NCI-H2081 treated with DMSO at 0.1 percent for 48 hours (cell line): ENCODE data around the gene C17orf107.
A peak's percentile ranks its signal among the peaks of the same experiment; 100 is the strongest.
"Not testable (repeated sequence)": the region's sequence is repeated elsewhere in the genome, so short reads cannot be mapped to it uniquely, and the experiment has no call there.

Source experiments
- DNase-seq: peaks from one replicate; lab custom pipeline; 2025; lab: John Stamatoyannopoulos, UW

C17orf107 gene

DNA sequence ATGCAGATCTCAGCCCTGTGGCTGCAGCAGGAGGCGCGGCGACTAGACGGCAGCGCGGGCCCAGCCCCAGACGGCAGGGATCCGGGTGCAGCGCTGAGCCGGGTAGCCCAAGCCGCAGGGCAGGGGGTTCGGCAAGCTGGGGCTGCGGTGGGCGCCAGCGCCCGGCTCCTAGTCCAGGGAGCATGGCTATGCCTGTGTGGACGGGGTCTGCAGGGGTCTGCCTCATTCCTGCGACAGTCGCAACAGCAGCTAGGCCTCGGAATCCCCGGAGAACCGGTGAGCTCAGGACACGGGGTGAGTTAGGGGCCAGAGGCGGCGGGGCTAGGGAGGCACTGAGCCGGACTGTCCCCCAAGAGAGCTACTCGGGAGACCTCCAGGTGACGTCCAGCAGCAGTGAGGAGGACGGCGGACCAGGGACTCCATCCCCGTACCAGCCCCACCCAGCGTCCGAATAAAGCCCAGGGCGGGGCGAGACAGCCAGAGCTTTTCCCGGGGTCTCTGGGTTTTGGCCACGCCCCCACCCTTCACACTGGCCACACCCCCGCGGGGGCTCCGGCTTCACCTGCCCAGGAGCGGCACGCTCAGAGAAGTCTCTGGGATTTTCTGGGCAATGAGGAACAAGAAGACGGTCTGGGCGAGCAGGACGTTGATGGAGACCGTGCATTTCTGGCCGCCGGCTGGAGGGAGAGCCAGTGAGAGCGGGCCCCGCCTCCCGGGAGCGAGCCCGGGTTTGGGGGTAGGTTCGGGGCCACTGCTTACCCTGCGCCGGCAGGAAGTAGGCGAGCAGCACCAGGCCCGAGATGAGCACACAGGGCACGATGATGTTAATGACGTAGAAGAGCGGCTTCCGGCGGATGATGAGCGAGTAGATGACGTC is 1.1 kb downstream of the C17orf107 start:
- DNase-seq = no peak

DNA sequence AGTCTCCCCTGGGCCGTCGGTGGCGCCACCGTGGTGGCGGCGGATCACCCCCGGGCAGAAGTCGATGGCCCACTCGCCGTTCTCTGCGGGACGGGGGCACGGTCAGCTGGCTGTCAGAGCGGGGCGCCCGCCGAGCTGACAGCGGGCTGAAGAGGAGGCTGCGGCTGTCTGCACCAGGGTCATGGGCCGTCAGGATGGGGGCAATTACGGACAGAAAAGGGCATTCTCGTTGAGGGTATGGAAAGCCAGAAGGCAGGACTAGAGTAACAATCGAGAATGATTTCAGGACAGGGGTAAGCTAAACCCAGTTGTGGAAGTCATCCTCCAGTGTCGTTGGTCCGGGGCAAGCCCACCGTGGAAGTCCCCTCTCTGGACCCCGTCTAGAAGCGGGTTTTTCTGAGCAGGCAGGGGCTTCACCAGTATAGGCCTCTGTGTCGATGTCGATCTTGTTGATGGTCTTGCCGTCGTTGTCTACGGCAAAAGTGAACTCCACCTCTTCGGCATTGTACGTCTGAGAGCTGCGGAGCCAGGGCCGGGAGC is 1.8 kb downstream of the C17orf107 start:
- DNase-seq = no peak

DNA sequence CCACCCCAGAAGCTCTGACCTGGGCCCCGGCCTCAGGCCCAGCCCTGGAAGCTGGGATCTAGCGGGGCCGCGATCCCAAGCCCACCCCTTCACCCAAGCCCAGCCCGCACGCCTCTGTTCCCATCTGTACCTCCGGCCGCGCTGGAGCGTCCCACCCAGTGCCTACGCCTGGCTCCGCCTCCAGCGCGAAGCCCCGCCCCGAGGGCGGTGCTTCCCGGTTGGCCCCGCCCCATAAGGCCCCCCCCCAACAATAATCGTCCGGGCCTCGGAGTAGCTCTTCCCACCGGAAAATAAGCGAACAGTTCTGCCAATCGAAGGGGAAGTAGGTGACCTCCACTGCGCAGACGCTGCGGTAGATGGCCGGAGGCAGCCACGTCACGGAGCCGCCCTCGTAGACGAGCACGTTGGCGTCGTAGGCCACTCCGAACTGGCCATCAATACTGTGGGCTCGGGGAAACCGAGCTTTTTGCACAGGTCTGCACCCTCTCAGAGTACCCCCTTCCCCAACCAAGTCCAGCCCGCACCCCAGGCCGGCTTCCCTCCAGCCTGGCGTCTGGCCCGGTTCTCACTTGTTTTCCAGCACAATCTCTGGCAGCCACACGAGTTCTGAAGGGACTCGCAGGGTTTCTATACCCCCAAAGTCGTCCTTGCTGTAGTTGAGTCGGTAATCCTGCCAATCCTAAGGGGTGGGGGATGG is 2.5 kb downstream of the C17orf107 start:
- DNase-seq = no peak

DNA sequence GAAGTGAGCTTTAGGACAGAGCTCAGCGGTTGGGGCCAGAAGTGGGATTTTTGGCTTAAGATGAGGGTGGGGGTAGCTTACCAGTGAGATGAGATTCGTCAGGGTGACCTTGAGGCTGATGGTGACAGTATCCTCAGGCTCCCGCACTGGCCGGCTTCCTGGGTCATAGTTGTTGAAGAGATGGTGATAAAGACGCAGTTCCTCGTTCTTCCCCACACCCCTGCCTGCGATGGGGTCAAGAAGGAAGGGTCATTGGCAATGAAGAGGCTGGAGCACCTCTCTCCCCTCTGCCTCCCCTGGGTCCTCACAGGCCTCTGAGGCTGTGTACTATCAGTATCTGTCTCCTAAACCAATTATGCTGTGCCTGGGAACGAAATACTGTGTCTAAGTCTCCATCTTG is 3.2 kb downstream of the C17orf107 start:
- no peak for DNase-seq

DNA sequence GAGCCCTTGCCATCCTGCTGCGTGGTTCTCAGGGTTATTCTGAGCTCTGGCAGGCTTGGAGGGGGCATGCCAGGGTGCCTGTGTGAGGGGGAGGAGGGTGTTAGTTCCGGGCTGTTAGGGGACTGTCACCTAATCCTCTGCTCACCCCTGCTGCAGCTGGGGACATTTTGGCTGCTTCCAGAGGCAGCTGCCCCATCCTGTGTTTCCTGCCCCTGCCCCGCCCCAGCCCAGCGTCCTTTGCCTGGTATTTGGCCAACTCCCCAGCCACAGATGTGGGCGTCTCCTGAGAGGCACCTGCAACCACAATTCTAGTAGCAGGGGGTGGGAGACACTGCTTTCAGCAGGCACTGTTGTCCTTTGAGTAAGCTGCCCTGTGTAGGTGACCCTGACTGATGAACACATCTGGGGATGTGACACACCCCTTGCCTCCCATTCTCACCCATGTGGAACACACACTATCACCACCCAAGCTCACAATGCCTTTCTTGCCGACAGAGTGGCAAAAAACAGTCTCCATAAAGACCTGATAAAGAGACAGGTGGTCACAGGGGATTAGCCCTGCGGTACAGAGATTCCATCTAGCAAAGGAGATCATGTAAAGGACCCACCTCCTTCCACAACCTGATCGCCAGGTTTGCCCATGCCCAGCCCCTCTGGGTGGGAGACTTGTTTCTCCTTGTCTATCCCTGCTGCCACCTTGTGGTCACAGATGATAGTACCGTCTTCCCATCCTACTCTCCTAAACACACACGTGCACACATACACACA is 3.9 kb downstream of the C17orf107 start, which contains the start of gene CHRNE:
Gene CHRNE, minus strand, starts transcription at position 48 of the 768 bp plus-strand sequence. Its CDS starts 35 bp downstream, at position 13.
- peak; percentile 10 for DNase-seq

DNA sequence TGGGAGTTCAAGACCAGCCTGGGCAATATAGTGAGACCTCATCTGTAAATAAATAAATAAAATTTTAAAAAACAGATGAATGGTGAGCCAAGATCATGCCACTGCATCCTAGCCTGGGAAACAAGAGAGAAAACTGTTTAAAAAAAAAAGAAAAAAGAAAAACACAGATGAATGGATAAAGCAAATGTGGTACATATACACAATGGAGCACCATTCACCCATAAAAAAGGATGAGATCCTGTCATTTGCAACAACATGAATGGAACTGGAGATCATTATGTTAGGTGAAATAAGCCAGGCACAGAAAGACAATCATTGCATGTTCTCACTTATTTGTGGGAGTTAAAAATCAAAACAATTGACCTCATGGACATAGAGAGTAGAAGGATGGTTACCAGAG is 7.3 kb downstream of the C17orf107 start:
- DNase-seq = not testable (repeated sequence)

DNA sequence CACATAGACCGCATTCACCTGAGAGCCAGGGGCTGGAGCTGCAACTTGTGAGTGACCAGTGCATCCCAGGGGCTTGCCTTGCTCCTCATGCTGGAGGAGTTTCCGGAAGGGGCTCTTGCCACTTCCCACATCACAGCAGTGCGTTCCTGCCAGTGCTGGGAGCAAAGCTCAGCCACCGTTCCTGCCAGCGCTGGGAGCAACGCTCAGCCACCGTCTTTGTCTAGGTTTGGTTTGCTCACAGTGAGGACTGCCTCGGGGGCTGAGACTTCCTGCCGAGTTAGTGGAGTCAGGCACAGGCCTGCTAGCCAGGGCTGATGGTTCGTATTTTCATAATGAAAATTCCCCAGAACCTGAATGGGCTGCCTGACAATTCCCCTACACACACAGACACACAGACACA is 9.0 kb downstream of the C17orf107 start:
- no peak for DNase-seq

DNA sequence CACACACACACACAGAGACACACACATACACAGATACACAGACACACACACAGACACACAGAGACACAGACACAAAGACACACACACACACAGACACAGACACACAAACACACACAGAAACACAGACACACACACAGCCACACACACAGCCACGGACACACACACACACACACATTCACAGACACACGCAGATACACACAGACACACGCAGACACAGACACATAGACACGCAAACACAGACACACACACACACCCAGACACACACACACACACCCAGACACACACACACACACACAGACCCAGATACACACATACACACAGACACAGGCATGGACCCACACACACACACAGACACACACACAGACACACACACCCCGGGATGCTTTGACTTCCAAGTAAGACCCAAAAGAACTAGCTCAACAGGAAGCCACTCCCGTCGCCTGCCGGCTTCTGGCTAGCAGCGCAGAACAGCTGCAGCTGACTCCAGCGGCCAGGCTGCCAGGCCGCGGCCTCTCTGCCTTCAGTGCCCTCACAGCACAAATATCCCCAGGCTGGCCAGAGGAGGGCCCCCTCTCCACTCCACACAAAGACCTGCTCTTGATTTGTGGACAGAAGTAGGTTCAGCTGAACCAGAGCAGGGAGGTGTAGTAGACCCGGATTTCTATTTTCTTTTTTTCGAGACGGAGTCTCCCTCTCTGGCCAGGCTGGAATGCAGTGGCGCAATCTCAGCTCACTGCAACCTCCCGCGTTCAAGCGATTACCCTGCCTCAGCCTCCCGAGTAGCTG is 9.6 kb downstream of the C17orf107 start:
- DNase-seq = no peak

DNA sequence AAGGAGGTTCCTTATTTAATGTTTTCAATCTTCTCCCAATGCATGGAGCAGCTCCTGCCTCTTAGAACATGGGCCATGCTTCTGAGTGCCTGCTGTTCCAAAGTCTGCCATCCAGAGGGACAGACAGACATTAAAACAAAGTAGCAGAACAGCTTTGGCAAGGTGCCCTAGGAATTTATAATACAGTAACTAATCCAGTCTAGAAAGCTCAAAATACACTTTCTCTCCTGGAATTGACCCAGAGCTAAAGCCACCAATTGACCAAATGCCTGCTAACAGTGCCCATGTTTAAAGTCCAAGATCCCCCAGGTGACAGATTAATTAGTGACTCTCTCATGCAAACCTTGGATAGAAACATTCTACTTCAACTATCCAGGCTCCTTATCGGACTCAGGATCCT is 14.7 kb downstream of the C17orf107 start:
- no peak for DNase-seq

DNA sequence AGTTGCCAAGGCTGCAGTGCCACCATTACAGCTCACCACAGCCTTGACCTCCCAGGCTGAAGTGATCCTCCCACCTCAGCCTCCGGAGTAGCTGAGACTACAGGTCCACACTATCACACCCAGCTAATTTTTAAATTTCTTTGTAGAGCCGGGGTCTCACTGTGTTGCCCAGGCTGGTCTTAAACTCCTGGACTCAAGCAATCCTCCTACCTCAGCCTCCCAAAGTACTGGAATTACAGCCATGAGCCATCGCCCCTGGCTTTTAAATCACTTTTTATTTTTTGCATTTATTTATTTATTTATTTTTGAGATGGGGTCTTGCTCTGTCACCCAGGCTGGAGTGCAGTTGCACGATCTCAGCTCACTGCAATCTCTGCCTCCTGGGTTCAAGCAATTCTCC is 15.2 kb downstream of the C17orf107 start:
- not testable (repeated sequence) for DNase-seq

DNA sequence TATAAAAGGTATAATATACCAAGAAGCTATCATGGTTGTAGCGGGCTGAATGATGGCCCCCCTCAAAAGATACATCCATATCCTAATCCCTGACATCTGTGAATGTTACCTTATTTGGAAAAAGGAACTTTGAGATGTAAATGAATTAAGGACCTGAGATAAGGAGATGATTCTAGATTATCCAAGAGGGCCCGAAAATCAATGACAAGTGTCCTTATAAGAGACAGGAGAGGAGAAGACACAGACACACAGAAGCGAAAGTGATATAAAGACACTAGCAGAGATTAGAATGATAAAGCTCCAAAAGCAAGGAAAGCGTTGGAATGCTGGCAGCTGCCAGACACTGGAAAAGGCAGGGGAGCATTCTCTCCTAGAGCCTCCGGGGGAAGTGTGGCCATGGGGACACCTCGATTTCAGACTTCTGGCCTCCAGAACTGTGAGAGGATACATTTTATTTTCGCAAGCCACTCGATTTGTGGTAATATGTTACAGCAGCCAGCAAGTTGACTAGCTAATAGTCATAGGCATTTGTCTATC is 20.2 kb downstream of the C17orf107 start:
- DNase-seq = no peak

DNA sequence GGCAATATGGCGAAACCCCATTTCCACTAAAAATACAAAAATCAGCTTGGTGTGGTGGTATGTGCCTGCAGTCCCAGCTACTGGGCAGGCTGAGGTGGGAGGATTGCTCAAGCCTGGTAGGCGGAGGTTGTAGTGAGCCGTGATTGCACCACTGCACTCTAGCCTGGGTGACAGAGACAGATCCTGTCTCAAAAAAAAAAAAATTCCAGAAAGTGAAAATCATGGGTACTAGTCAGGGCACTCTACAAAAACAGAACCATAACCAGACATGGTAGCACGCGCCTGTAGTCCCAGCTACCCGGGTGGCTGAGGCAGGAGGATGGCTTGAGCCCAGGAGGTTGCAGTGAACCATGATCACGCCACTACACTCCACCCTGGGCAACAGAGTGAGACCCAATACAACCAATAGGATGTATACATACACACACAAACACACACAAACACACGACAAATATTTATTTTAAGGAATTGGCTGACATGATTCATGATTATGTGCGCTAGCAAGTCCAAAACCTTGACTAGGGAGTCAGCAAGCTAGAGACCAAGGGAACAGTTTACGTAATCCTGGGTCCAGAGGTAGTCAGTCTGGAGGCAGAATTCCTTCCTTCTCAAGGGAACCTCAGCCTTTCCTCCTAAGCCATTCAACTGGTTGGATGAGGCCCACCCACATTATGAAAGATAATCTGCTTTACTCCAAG is 21.2 kb downstream of the C17orf107 start:
- DNase-seq = no peak

DNA sequence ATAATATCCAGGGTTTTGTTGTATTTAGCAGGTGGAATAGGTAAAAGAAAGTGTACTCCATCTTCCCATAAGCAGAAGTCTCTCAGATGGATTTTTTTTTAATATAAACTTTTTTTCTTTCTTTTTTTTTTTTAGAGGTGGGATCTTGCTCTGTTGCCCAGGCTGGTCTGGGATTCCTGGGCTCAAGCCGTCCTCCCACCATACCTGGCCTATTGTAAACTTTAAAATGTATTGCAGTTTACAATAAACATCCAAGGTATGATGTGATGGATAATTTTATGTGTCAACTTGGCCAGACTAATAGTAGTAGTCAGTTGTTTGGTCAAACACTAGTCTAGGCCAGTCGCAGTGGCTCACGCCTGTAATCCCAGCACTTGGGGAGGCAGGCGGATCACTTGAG is 22.0 kb downstream of the C17orf107 start:
- no peak for DNase-seq

DNA sequence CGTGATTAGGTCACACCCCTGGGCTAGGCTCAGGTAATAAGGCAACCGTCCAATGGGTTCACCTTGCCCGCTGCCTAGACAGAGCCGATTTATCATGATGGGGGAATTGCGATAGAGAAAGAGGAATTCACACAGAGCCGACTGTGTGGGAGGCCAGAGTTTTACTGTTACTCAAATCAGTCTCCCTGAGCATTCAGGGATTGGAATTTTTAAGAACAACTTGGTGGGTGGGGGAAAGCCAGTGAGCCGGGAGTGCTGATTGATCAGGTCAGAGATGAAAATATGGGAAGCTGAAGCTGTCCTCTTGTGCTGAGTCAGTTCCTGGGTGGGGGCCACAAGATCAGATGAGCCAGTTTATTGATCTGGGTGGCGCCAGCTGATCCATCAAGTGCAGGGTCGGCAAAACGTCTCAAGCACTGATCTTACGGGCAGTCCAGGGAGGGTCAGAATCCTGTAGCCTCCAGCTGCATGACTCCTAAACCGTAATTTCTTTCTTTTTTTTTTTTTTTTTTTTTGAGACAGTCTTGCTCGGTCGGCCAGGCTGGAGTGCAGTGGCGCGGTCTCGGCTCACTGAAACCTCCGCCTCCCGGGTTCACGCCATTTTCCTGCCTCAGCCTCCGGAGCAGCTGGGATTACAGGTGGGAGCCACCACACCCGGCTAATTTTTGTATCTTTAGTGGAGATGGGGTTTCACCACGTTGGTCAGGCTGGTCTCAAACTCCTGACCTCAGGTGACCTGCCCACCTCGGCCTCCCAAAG is 27.4 kb downstream of the C17orf107 start:
- DNase-seq = not testable (repeated sequence)

DNA sequence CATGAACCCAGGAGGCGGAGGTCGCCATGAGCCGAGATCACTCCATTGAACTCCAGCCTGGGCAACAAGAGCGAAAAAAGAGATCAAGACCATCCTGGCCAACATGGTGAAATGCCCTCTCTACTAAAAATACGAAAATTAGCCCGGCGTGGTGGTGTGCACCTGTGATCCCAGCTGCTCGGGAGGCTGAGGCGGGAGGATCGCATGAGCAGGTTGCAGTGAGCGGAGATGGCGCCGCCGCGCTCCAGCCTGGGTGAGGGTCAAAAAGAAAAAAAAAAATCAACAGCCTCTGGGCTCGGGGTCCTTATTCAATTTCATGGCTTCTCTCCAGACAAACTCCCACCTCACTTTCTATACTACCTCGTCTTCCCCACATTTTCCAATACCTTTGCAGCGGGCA is 29.5 kb downstream of the C17orf107 start:
- no peak for DNase-seq

DNA sequence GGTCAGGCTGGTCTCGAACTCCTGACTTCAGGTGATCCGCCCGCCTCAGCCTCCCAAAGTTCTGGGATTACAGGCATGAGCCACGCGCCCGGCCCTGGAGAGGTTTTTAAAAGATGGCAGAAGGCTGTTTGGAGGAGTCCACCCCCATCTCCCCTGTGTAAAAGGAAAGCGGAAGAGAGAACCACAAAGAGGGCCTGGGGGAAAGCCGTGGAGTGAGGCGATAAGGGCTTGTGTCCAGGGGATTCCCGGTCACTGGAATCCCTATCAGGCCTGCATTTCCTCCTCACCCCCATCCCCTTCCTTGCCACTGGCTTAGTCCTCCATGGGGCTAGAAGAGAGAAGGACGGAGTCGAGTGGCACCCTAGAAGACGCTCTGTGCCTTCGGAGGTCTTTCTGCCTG is 32.6 kb downstream of the C17orf107 start, which contains the start of gene GP1BA:
Gene GP1BA, plus strand, starts transcription at position 315 of the 400 bp plus-strand sequence. CDS start 328 bp downstream, outside the sequence.
- DNase-seq = no peak

DNA sequence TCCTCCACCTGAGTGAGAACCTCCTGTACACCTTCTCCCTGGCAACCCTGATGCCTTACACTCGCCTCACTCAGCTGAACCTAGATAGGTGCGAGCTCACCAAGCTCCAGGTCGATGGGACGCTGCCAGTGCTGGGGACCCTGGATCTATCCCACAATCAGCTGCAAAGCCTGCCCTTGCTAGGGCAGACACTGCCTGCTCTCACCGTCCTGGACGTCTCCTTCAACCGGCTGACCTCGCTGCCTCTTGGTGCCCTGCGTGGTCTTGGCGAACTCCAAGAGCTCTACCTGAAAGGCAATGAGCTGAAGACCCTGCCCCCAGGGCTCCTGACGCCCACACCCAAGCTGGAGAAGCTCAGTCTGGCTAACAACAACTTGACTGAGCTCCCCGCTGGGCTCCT is 33.4 kb downstream of the C17orf107 start:
- no peak for DNase-seq

DNA sequence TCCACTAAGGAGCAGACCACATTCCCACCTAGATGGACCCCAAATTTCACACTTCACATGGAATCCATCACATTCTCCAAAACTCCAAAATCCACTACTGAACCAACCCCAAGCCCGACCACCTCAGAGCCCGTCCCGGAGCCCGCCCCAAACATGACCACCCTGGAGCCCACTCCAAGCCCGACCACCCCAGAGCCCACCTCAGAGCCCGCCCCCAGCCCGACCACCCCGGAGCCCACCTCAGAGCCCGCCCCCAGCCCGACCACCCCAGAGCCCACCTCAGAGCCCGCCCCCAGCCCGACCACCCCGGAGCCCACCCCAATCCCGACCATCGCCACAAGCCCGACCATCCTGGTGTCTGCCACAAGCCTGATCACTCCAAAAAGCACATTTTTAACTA is 34.3 kb downstream of the C17orf107 start:
- no peak for DNase-seq

DNA sequence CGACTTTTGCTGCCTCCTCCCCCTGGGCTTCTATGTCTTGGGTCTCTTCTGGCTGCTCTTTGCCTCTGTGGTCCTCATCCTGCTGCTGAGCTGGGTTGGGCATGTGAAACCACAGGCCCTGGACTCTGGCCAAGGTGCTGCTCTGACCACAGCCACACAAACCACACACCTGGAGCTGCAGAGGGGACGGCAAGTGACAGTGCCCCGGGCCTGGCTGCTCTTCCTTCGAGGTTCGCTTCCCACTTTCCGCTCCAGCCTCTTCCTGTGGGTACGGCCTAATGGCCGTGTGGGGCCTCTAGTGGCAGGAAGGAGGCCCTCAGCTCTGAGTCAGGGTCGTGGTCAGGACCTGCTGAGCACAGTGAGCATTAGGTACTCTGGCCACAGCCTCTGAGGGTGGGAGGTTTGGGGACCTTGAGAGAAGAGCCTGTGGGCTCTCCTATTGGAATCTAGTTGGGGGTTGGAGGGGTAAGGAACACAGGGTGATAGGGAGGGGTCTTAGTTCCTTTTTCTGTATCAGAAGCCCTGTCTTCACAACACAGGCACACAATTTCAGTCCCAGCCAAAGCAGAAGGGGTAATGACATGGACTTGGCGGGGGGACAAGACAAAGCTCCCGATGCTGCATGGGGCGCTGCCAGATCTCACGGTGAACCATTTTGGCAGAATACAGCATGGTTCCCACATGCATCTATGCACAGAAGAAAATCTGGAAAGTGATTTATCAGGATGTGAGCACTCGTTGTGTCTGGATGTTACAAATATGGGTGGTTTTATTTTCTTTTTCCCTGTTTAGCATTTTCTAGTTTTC is 35.0 kb downstream of the C17orf107 start:
- no peak for DNase-seq
